CD4-positive, alpha-beta memory T cell (primary cell): ENCODE data around the gene MXRA7. TPM values are rescaled to one million over a fixed set of nuclear protein-coding genes. Genes with fewer than 3 reads are reported as not detected.

ENCODE experiments used
- CTCF ChIA-PET: fragments of 350-600 bp; sonication (Branson Sonifier 250); formaldehyde crosslinking; loops from one replicate; lab custom pipeline; 2021; ENCODE audit warnings: inconsistent platforms; ENCODE audit not compliant: partially characterized antibody; lab: Charles Lee
- POLR2A ChIA-PET: fragments of 350-600 bp; sonication (Branson Sonifier 250); formaldehyde crosslinking; loops from one replicate; lab custom pipeline; 2021; ENCODE audit not compliant: partially characterized antibody; lab: Charles Lee
- DNase-seq, 5 donors: peaks; one replicate each; pipeline versions ENCODE4 v3.0.0 to v3.0.0-alpha.2; 2020 to 2022; ENCODE audit warnings: mixed read lengths in 1 of 5
- H3K27ac ChIP-seq: one replicate; pipeline ENCODE4 v1.7.0; 2013; ENCODE audit warnings: low read depth, low read length
- H3K27me3 ChIP-seq: 2 replicates; pipeline ENCODE4 v1.7.0; 2013; ENCODE audit warnings: mild to moderate bottlenecking, low read length, moderate library complexity; ENCODE audit not compliant: insufficient read depth
- H3K36me3 ChIP-seq: 2 replicates; pipeline ENCODE4 v1.7.0; 2013; ENCODE audit warnings: mild to moderate bottlenecking, low read length, moderate library complexity; ENCODE audit not compliant: insufficient read depth
- H3K4me1 ChIP-seq: 2 replicates; pipeline ENCODE4 v1.7.0; 2013; ENCODE audit warnings: mild to moderate bottlenecking, low read length, moderate library complexity; ENCODE audit not compliant: insufficient read depth
- H3K4me3 ChIP-seq, 2 donors: one replicate each; pipeline ENCODE4 v1.7.0; 2013; ENCODE audit warnings: low read length in 2 of 2, mild to moderate bottlenecking in 1 of 2
- H3K9me3 ChIP-seq, 2 donors: one replicate each; pipeline ENCODE4 v1.7.0; 2013; ENCODE audit warnings: low read length in 2 of 2, control low read depth in 1 of 2; ENCODE audit not compliant: control insufficient read depth in 1 of 2
- H3K27ac Mint-ChIP-seq, 7 donors: one replicate each; pipeline ENCODE4 v1.8.0; 2020 to 2021; ENCODE audit warnings: mixed read lengths in 7 of 7, mild to moderate bottlenecking in 6 of 7, inconsistent platforms in 3 of 7, moderate library complexity in 3 of 7
- H3K27me3 Mint-ChIP-seq, 2 donors: one replicate each; pipeline ENCODE4 v1.8.0; 2020 to 2021; ENCODE audit warnings: mixed read lengths in 2 of 2
- H3K36me3 Mint-ChIP-seq, 2 donors: one replicate each; pipeline ENCODE4 v1.8.0; 2020 to 2021; ENCODE audit warnings: mixed read lengths in 2 of 2, inconsistent platforms in 1 of 2, mild to moderate bottlenecking in 1 of 2
- H3K4me1 Mint-ChIP-seq, 4 donors: one replicate each; pipeline ENCODE4 v1.8.0; 2020 to 2021; ENCODE audit warnings: mixed read lengths in 4 of 4, mild to moderate bottlenecking in 1 of 4
- H3K4me3 Mint-ChIP-seq, 8 donors: one replicate each; pipeline ENCODE4 v1.8.0; 2020 to 2021; ENCODE audit warnings: mixed read lengths in 8 of 8, mild to moderate bottlenecking in 7 of 8, moderate library complexity in 6 of 8, inconsistent platforms in 3 of 8
- H3K9me3 Mint-ChIP-seq, 8 donors: one replicate each; pipeline ENCODE4 v1.8.0; 2020 to 2021; ENCODE audit warnings: mixed read lengths in 8 of 8, mild to moderate bottlenecking in 5 of 8, inconsistent platforms in 3 of 8, moderate library complexity in 1 of 8
- intact Hi-C: fragments of 100-400 bp; cut with micrococcal nuclease; formaldehyde crosslinking; loops from one replicate; pipeline ENCODE4 v1.15.1; 2023
- polyA plus RNA-seq, 2 donors: library from polyadenylated mRNA; unstranded; fragments of 300-500 nt; fragmentation: Illumina TruSeq; gene quantifications; one replicate each; pipeline ENCODE4 v1.2.3, GENCODE V29; 2021
- total RNA-seq, 2 experiments: library from RNA; stranded (reverse); gene quantifications; one replicate each; pipeline ENCODE4 v1.2.3, GENCODE V29; 2021

The MXRA7 gene
- total and polyA plus RNA-seq, 4 experiments from 2014 or later: 5.3 to 15.0 (median 7.7) TPM

- ChIA-PET CTCF (interaction anchor here (1.0 to 3.1 kb wide), 4 partner anchors 10 to 375 kb away, joined by 3 to 15 read pairs (median 5); no protein-coding TSS in a partner anchor), POLR2A (no interaction called here)
- Mint-ChIP-seq H3K27ac (no peak overlapping the region), H3K9me3 (no peaks in the 10 kb centered on the region), H3K36me3 (no peaks in the 10 kb centered on the region), H3K27me3 (no peaks in the 10 kb centered on the region), H3K4me3 (no peak overlapping the region), H3K4me1 (peaks cover 0 to 15% (median 4%) of the 10 kb centered on the region in 4 donors)
- no peak overlapping the region for H3K4me3 ChIP-seq
- H3K27me3 ChIP-seq: no peaks in the 10 kb centered on the region
- no peaks in the 10 kb centered on the region for H3K36me3 ChIP-seq
- DNase-seq: no peak
- no peak overlapping the region for H3K27ac ChIP-seq
- intact Hi-C loops: no loop called here
- H3K9me3 ChIP-seq: no peaks in the 10 kb centered on the region
- peaks cover 1% of the 10 kb centered on the region for H3K4me1 ChIP-seq
Observed at GRCh38 chr17:76691379-76692191, 19.2 kb downstream of the MXRA7 start.

- Histone ChIP-seq H3K4me1 (no peaks in the 10 kb centered on the region), H3K9me3 (no peaks in the 10 kb centered on the region), H3K27ac (no peak overlapping the region), H3K4me3 (no peak overlapping the region), H3K36me3 (no peaks in the 10 kb centered on the region), H3K27me3 (no peaks in the 10 kb centered on the region)
- Mint-ChIP-seq H3K36me3 (no peaks in the 10 kb centered on the region), H3K4me1 (peaks cover 0 to 8% (median 3%) of the 10 kb centered on the region in 4 donors), H3K27me3 (no peaks in the 10 kb centered on the region), H3K4me3 (no peak overlapping the region), H3K27ac (no peak overlapping the region), H3K9me3 (no peaks in the 10 kb centered on the region)
- DNase-seq: no peak
- ChIA-PET CTCF (interaction anchor here (1.0 to 3.1 kb wide), 4 partner anchors 9 to 376 kb away, joined by 3 to 15 read pairs (median 5); no protein-coding TSS in a partner anchor), POLR2A (no interaction called here)
- intact Hi-C loops: no loop called here
Observed at GRCh38 chr17:76690596-76691280, 20.0 kb downstream of the MXRA7 start.

- POLR2A ChIA-PET: no interaction called here
- no peak overlapping the region for H3K27ac Mint-ChIP-seq
- intact Hi-C loops: no loop called here
- Histone ChIP-seq H3K27ac (no peak overlapping the region), H3K36me3 (no peaks in the 10 kb centered on the region), H3K4me3 (no peak overlapping the region), H3K9me3 (no peaks in the 10 kb centered on the region), H3K4me1 (no peaks in the 10 kb centered on the region), H3K27me3 (no peaks in the 10 kb centered on the region)
- H3K4me3 Mint-ChIP-seq: no peak overlapping the region
- DNase-seq: no peak
- no peaks in the 10 kb centered on the region for H3K4me1 Mint-ChIP-seq
- H3K9me3 Mint-ChIP-seq: no peaks in the 10 kb centered on the region
- CTCF ChIA-PET: interaction anchor here (1.3 to 3.1 kb wide), 2 partner anchors 8 to 24 kb away, joined by 6 to 15 read pairs; no protein-coding TSS in a partner anchor
- H3K27me3 Mint-ChIP-seq: peaks cover 0 to 3% of the 10 kb centered on the region in 2 donors
- H3K36me3 Mint-ChIP-seq: no peaks in the 10 kb centered on the region
Observed at GRCh38 chr17:76689859-76690258, 20.9 kb downstream of the MXRA7 start.

GRCh38 chr17:76688165-76688622 is 22.6 kb downstream of the MXRA7 start:
- no peaks in the 10 kb centered on the region for H3K9me3 Mint-ChIP-seq
- H3K4me3 Mint-ChIP-seq: no peak overlapping the region
- H3K27ac Mint-ChIP-seq: peak overlapping the region in 1 of 7 donors; percentile 72
- intact Hi-C loops: no loop called here
- CTCF ChIA-PET: interaction anchor here (1.1 kb wide), 1 partner anchor 26 kb away, joined by 3 read pairs; no protein-coding TSS in a partner anchor
- H3K27ac ChIP-seq: no peak overlapping the region
- H3K4me3 ChIP-seq: no peak overlapping the region
- no peak for DNase-seq
- no peaks in the 10 kb centered on the region for H3K4me1 ChIP-seq
- POLR2A ChIA-PET: no interaction called here
- no peaks in the 10 kb centered on the region for H3K9me3 ChIP-seq
- H3K27me3 ChIP-seq: no peaks in the 10 kb centered on the region
- H3K27me3 Mint-ChIP-seq: peaks cover 0 to 3% of the 10 kb centered on the region in 2 donors
- no peaks in the 10 kb centered on the region for H3K36me3 ChIP-seq
- H3K36me3 Mint-ChIP-seq: no peaks in the 10 kb centered on the region
- no peaks in the 10 kb centered on the region for H3K4me1 Mint-ChIP-seq

DNA sequence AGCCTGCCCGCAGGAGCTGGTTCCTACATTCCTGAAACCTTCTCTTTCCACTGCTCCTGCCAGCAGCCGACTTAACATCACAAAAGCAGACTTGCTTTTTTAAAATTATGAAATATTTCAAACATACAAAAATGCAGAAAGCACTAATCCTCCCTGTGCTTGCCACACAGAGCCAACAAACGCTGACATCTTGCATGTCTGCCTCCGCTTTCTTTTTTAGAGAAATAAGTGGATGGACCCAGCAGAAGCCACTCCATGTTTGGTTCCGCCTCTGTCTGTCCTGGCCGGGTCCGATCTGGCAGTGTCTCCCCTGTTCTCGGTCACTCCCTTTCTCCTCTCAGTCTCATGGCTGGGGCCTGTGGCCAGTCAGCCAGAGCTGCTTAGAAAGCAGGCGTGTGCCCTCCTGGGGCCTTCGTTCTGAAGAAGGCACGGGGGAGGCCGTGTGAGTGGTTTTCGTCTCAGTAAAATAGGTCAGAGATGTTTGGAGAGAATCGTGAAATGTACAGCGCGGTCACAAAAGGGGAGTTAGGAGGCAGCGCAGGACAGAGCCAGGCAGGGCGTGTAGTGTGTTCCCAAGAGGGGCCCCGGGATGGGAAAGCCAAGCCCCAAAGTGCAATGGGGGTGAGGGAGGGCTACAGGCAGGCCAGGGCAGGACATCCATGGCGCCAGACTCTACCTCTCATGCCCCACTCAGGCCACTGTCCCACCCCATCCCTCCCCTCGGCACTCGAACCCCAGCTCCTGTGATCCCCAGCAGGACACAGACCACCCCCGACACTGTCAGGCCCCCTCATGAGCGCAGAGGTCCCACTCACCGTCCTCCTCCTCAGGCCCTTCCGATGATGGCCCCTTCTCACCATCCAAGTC is 23.2 kb downstream of the MXRA7 start:
- POLR2A ChIA-PET: no interaction called here
- no peaks in the 10 kb centered on the region for H3K36me3 Mint-ChIP-seq
- CTCF ChIA-PET: interaction anchor here (1.3 kb wide), 1 partner anchor 165 kb away, joined by 5 read pairs; no protein-coding TSS in a partner anchor
- peaks cover 0 to 3% of the 10 kb centered on the region in 2 donors for H3K27me3 Mint-ChIP-seq
- peak overlapping the region in 1 of 7 donors; percentile 72 for H3K27ac Mint-ChIP-seq
- Histone ChIP-seq H3K27ac (no peak overlapping the region), H3K4me3 (no peak overlapping the region), H3K9me3 (no peaks in the 10 kb centered on the region), H3K27me3 (no peaks in the 10 kb centered on the region), H3K4me1 (peaks cover 5% of the 10 kb centered on the region), H3K36me3 (no peaks in the 10 kb centered on the region)
- no peaks in the 10 kb centered on the region for H3K9me3 Mint-ChIP-seq
- H3K4me3 Mint-ChIP-seq: no peak overlapping the region
- no peaks in the 10 kb centered on the region for H3K4me1 Mint-ChIP-seq
- DNase-seq: no peak
- intact Hi-C loops: no loop called here

DNA sequence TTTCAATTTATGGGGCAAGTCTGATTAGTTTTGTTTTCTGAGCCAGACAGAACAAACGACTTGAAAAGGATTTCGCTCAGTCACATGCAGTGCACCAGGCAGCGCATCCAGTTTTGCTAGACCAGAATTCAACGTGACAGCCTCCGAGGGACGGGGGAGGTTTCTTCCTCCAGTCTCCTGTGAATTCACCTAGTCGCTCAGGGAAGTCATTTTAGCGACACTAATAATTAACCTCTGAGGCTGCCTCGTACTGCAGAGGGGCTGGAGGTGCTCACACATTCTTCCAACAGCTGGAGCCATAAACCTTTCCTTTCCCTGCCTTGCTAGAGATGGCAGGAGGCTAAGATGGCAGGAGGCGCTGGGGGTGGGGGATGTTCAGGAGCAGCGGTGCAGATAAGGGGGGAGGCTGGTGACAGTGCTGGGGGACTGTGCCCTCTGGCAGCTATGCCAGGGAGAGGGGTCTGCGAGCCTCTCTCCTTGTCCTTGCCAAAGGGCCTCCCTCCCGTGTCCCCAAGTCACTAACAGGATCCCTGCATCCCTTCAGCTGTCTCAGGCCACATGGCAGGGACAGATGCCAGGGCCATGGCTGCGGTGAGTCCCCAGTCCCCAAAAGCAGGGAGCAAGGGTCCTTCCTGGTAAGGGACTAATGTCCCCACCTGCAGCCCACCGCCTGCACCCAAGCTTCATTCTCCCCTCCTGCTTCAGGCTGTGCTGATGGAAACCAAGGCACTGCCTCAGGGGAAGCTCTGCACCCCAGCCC is 24.0 kb downstream of the MXRA7 start:
- Histone ChIP-seq H3K9me3 (no peaks in the 10 kb centered on the region), H3K4me1 (peaks cover 13% of the 10 kb centered on the region), H3K27ac (no peak overlapping the region), H3K36me3 (no peaks in the 10 kb centered on the region), H3K27me3 (no peaks in the 10 kb centered on the region), H3K4me3 (no peak overlapping the region)
- Mint-ChIP-seq H3K36me3 (no peaks in the 10 kb centered on the region), H3K4me3 (no peak overlapping the region), H3K27ac (no peak overlapping the region), H3K9me3 (no peaks in the 10 kb centered on the region), H3K27me3 (peaks cover 0 to 3% of the 10 kb centered on the region in 2 donors), H3K4me1 (peaks cover 3 to 8% (median 4%) of the 10 kb centered on the region in 4 donors)
- ChIA-PET CTCF (interaction anchor here (1.3 kb wide), 1 partner anchor 164 kb away, joined by 5 read pairs; no protein-coding TSS in a partner anchor), POLR2A (no interaction called here)
- DNase-seq: no peak
- intact Hi-C loops: no loop called here
